GM10248 (cell line): ENCODE measurements around the gene MCHR2.

Experiments
- CTCF ChIA-PET: fragments of 300-600 bp; sonication (Branson Sonifier 250); formaldehyde crosslinking; extraction: SDS; loops from one replicate; lab custom pipeline; 2021; ENCODE audit warnings: antibody characterized with exemption; lab: Yijun Ruan, JAX
- POLR2A ChIA-PET: fragments of 350-650 bp; sonication (Branson Sonifier 250); formaldehyde crosslinking; extraction: SDS; loops from one replicate; lab custom pipeline; 2020; ENCODE audit warnings: antibody characterized with exemption; lab: Yijun Ruan, JAX
- DNase-seq: peaks from one replicate; pipeline ENCODE4 v3.0.0; 2012; ENCODE audit errors: extremely low spot score
- TF ChIP-seq, protein P1 (sequence below): IDR thresholded peaks from 2 replicates; pipeline ENCODE4 v1.5.1; 2012; ENCODE audit warnings: mild to moderate bottlenecking, low read depth; ENCODE audit errors: extremely low read depth, missing control alignments, control extremely low read depth

Gene MCHR2

DNA sequence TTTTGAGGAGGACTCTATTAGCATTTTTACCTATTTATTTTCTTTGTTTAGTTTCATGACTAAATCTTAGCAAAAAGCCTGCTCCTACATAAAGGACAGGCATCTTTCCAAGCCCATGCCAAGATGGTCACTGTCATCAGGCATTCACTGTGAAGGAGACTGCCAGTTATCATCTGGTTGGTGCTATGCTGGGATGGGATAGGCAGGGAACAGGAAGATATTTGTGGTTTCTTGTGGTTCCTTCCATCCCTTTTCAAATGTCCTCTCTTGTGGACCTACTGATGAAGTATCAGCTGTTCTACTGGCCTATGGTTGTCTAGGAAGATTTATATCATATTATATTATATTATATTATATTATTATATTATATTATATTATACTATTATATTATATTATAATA lies 107.0 kb downstream of the MCHR2 start:
- CTCF ChIA-PET = interaction anchor here (1.6 to 5.8 kb wide), 5 partner anchors 11 to 114 kb away, joined by 4 to 34 read pairs (median 5); no protein-coding TSS in a partner anchor

GRCh38 chr6:99885051-99885450 lies 109.0 kb downstream of the MCHR2 start:
- ChIA-PET POLR2A (no interaction called here), CTCF (interaction anchor here (1.1 to 5.8 kb wide), 2 partner anchors 16 to 215 kb away, joined by 3 to 34 read pairs; no protein-coding TSS in a partner anchor)
- TF ChIP-seq, protein P1, sequence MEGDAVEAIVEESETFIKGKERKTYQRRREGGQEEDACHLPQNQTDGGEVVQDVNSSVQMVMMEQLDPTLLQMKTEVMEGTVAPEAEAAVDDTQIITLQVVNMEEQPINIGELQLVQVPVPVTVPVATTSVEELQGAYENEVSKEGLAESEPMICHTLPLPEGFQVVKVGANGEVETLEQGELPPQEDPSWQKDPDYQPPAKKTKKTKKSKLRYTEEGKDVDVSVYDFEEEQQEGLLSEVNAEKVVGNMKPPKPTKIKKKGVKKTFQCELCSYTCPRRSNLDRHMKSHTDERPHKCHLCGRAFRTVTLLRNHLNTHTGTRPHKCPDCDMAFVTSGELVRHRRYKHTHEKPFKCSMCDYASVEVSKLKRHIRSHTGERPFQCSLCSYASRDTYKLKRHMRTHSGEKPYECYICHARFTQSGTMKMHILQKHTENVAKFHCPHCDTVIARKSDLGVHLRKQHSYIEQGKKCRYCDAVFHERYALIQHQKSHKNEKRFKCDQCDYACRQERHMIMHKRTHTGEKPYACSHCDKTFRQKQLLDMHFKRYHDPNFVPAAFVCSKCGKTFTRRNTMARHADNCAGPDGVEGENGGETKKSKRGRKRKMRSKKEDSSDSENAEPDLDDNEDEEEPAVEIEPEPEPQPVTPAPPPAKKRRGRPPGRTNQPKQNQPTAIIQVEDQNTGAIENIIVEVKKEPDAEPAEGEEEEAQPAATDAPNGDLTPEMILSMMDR = no peak
- DNase-seq = no peak

More for the DNA sequence above, 107.0 kb downstream of the MCHR2 start:
- TF ChIP-seq, protein P1 = no peak
- DNase-seq = no peak
- POLR2A ChIA-PET = no interaction called here

GRCh38 chr6:99882128-99882702 lies 111.8 kb downstream of the MCHR2 start:
- POLR2A ChIA-PET = no interaction called here
- TF ChIP-seq, protein P1 = no peak
- DNase-seq = no peak
- CTCF ChIA-PET = interaction anchor here (0.8 to 1.3 kb wide), 2 partner anchors 14 to 19 kb away, joined by 3 to 9 read pairs; no protein-coding TSS in a partner anchor

GRCh38 chr6:99879431-99879830 lies 114.6 kb downstream of the MCHR2 start:
- no peak for DNase-seq
- TF ChIP-seq, protein P1 = no peak
- ChIA-PET POLR2A (no interaction called here), CTCF (interaction anchor here (4.4 kb wide), 1 partner anchor 11 kb away, joined by 26 read pairs; no protein-coding TSS in a partner anchor)

DNA sequence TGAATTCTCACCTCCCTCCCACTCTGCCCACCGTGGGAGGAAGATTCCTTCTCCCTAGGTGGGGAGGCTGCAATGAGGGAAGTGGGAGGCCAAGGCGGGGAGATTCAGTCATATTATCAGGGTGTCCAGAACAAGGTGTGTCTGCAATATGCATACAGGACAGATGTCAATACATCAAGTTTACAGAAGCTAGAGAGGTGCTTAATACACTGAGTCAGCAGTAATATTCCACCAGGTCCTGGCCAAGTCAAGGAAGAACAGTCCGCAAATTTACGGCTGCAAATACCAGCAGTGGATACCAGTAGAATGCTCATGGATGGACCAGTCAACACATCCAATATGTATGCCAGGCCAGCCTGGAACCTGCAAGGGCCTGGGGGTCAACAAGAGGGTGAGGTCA lies 119.0 kb downstream of the MCHR2 start:
- DNase-seq = no peak
- TF ChIP-seq, protein P1 = no peak
- ChIA-PET POLR2A (no interaction called here), CTCF (interaction anchor here (1.6 to 4.4 kb wide), 3 partner anchors 7 to 12 kb away, joined by 4 to 26 read pairs (median 6); no protein-coding TSS in a partner anchor)

DNA sequence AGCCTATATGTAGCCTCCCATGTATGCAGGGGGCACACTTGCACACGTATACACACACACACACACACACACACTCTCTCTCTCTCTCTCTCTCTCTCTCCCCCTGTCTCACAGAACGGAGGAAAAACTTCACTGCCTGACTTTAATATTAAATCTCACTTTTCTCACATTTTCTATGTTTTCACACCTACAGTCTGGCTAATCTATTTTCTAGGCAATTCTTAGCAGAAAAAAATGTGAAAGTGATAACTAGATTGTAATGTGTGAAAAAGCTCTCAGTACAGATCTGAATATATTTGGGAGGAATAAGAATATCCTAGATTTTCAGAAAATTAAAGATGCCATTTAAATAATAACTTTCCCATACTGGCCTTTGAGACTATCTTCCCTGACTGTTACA lies 120.9 kb downstream of the MCHR2 start:
- TF ChIP-seq, protein P1 = no peak

More for the DNA sequence above, 120.9 kb downstream of the MCHR2 start:
- ChIA-PET POLR2A (no interaction called here), CTCF (interaction anchor here (1.0 kb wide), 1 partner anchor 43 kb away, joined by 3 read pairs; no protein-coding TSS in a partner anchor)
- no peak for DNase-seq
